ENCODE data around the gene METTL26. TPM values are rescaled to one million over a fixed set of nuclear protein-coding genes. Genes with fewer than 3 reads are reported as not detected.
A peak's percentile ranks its signal among the peaks of the same experiment; 100 is the strongest.

METTL26 gene
- total RNA-seq, 2 donors from 2014 or later = 43.7 to 102 TPM

DNA sequence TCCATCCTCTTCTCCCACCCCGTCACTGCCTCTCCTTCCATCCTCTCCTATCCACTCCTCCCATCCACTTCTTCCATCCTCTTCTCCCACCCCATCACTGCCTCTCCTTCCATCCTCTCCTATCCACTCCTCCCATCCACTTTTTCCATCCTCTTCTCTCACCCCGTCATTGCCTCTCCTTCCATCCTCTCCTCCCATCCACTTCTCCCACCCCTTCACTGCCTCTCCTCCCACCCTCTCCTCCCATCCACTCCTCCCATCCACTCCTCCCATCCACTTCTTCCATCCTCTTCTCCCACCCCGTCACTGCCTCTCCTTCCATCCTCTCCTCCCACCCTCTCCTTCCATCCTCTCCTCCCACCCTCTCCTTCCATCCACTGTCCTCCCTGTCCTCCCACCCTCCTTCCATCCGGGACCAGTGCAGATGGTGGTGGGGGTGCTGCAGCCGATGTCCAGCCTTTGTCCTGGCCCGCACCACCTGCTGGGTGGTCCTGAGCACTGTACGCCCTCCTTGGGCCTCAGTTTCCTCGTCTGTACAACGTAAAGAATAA, 4.2 kb downstream of the METTL26 start:
- DNase-seq = no peak
- Histone ChIP-seq H3K4me3 (no peak overlapping the region), H3K4me1 (peaks cover 13% of the 10 kb centered on the region), H3K36me3 (no peaks in the 10 kb centered on the region), H3K9ac (ENCODE audit: low read depth in 2 of 2, low read length in 2 of 2) (no peak overlapping the region), H3K27me3 (no peaks in the 10 kb centered on the region), H3K9me3 (no peaks in the 10 kb centered on the region), H3K27ac (no peak overlapping the region)
- TF ChIP-seq, protein P1, sequence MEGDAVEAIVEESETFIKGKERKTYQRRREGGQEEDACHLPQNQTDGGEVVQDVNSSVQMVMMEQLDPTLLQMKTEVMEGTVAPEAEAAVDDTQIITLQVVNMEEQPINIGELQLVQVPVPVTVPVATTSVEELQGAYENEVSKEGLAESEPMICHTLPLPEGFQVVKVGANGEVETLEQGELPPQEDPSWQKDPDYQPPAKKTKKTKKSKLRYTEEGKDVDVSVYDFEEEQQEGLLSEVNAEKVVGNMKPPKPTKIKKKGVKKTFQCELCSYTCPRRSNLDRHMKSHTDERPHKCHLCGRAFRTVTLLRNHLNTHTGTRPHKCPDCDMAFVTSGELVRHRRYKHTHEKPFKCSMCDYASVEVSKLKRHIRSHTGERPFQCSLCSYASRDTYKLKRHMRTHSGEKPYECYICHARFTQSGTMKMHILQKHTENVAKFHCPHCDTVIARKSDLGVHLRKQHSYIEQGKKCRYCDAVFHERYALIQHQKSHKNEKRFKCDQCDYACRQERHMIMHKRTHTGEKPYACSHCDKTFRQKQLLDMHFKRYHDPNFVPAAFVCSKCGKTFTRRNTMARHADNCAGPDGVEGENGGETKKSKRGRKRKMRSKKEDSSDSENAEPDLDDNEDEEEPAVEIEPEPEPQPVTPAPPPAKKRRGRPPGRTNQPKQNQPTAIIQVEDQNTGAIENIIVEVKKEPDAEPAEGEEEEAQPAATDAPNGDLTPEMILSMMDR (IDR thresholded peaks at IDR 0.05) = no peak
- intact Hi-C loops (cut with DNase I) = no loop called here

DNA sequence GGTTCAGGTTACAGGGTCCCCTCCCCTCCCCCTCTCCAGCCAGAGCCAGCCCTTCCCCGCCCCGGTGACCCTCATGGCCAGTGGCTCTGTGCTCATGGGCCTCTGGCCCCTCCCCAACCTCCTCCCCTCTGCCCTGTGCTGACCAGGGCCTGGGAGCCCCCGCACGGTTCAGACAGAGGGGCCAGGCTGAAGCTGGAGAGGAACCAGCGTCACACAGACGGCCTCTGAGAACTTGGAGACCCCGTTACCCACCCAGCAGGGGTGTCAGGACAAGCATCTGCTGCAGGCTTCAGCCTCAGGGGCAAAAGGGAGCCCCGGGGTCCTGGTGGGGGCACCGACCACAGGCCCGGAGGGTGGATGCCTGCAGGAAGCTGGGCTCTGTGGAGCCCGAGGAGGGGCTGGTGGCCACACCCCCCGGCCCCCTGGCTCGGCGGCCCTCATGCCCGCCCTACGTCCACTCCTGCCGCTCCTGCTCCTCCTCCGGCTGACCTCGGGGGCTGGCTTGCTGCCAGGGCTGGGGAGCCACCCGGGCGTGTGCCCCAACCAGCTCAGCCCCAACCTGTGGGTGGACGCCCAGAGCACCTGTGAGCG, 5.2 kb downstream of the METTL26 start, which contains the start of gene WFIKKN1:
Gene WFIKKN1 (plus strand): TSS at position 171 of the 591 bp plus-strand sequence. CDS start 269 bp downstream, at position 440.
- Histone ChIP-seq H3K9ac (ENCODE audit: low read depth in 2 of 2, low read length in 2 of 2) (no peak within 1 kb of the TSS), H3K4me1 (peaks cover 13% of the 10 kb centered on the region), H3K9me3 (no peaks in the 10 kb centered on the region), H3K27ac (no peak within 1 kb of the TSS), H3K27me3 (no peaks in the 10 kb centered on the region), H3K36me3 (peaks cover 2% of the 10 kb centered on the region), H3K4me3 (no peak within 1 kb of the TSS)
- intact Hi-C loops (cut with DNase I) = no loop called here
- DNase-seq = peak; percentile 67
- TF ChIP-seq, protein P1 (IDR thresholded peaks at IDR 0.05) = no peak

DNA sequence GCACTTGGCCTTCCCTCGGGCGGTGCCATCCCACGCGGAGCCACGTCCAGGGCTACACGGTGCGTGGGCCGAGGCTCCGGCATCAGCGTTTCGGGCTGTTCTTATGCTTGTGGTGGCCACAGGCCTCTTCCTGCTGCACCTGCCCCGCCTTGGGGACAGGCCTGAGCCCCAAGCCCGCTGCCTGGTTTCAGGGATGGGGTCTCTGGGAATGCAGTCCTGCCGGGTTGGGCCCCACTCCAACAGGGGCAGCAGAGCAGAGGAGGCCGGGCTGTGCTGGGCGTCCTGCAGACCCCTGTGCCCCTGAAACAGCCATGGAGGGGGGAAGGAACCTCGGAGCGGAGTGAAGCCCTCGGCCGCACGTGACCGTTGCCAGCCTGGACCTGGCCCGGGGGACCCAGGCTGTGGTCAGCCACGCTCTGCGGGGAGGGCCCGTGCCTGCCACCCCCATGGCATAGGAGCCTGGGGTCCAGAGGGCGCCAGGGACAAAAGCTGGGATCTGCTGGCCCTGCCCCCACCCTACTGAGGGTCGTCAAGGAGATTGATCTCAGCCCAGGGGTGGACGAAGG, 5.8 kb downstream of the METTL26 start:
- Histone ChIP-seq H3K4me3 (no peak overlapping the region), H3K36me3 (peaks cover 5% of the 10 kb centered on the region), H3K27ac (no peak overlapping the region), H3K9me3 (no peaks in the 10 kb centered on the region), H3K9ac (ENCODE audit: low read depth in 2 of 2, low read length in 2 of 2) (no peak overlapping the region), H3K4me1 (peaks cover 11% of the 10 kb centered on the region), H3K27me3 (no peaks in the 10 kb centered on the region)
- TF ChIP-seq, protein P1 (IDR thresholded peaks at IDR 0.05) = no peak
- intact Hi-C loops (cut with DNase I) = no loop called here
- no peak for DNase-seq

DNA sequence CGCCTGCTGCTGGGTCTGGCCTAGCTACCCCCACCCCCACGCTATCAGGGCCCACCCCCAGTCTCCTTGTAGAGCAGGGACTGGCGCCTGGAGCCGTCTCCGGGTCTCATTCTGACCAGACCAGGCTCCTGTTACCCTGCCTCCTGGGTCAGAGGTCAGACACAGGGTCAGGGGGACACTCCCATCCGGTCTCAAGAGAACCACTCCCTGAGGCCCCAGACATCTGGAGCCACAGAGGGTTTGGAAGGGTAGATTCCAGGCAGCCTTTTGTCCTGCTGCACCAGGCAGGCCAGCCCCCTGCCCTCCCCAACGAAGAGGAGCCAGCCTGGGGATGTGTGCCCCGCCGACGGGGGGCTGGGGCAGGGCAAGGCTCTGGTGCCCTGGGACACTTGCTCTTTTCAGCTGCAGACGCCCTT, 6.3 kb downstream of the METTL26 start:
- Histone ChIP-seq H3K27ac (no peak overlapping the region), H3K9ac (ENCODE audit: low read depth in 2 of 2, low read length in 2 of 2) (no peak overlapping the region), H3K27me3 (no peaks in the 10 kb centered on the region), H3K4me3 (no peak overlapping the region), H3K36me3 (peaks cover 5% of the 10 kb centered on the region), H3K9me3 (no peaks in the 10 kb centered on the region), H3K4me1 (peaks cover 6% of the 10 kb centered on the region)
- DNase-seq = no peak
- TF ChIP-seq, protein P1 (IDR thresholded peaks at IDR 0.05) = no peak
- intact Hi-C loops (cut with DNase I) = no loop called here

DNA sequence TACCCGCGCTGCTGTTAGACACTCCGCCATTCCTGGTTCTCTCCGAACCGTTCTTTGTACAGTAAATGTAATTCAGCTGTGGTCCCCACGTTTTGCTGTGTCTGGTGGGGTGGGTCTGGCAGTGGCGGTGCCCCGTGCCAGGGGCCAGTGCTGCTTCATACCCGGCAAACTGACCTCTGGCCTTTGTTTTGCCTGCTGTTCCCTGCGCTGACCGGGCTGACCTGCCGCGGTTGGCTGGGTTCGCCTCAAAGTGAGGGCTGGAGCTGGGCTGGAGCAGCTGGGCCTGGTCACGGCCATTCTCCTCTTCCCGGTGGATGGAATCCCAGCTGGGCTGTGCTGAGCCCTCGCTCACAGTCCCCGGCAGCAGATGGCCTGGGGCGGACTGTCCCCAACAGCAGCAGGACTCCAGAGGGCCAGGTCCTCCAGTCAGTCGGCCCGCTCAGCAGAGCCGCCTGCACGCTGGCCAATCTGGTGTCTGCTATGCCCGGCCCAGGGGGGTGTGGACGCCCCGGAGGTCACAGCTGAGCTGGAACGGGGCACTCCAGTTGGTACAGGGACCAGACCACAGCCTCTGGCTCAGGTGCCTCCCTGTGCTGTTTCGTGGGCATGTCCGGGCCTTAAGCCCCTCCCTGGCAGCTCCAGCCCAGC, 6.8 kb downstream of the METTL26 start:
- no peaks in the 10 kb centered on the region for H3K9me3 ChIP-seq
- H3K9ac ChIP-seq (ENCODE audit: low read depth in 2 of 2, low read length in 2 of 2) = no peak overlapping the region
- TF ChIP-seq, protein P1 (IDR thresholded peaks at IDR 0.05) = no peak
- no peak overlapping the region for H3K4me3 ChIP-seq
- peak; percentile 18 for DNase-seq
- H3K27ac ChIP-seq = no peak overlapping the region
- intact Hi-C loops (cut with DNase I) = no loop called here
- H3K36me3 ChIP-seq = peaks cover 5% of the 10 kb centered on the region
- peaks cover 6% of the 10 kb centered on the region for H3K4me1 ChIP-seq
- no peaks in the 10 kb centered on the region for H3K27me3 ChIP-seq

Measured in colonic mucosa (tissue), 4 donors.